ENCODE results near the gene NAT8.
"Not testable (repeated sequence)": the region's sequence is repeated elsewhere in the genome, so short reads cannot be mapped to it uniquely, and the experiment has no call there.

The NAT8 gene

GRCh38 chr2:73630662-73631266 is 11.5 kb downstream of the NAT8 start:
- DNase-seq = peak in 1 of 2 experiments; percentile 10

GRCh38 chr2:73628493-73628892 is 13.7 kb downstream of the NAT8 start:
- DNase-seq = not testable (repeated sequence)

- DNase-seq = not testable (repeated sequence)
Measured at GRCh38 chr2:73626237-73626636, 16.0 kb downstream of the NAT8 start.

GRCh38 chr2:73624625-73625024 is 17.6 kb downstream of the NAT8 start:
- DNase-seq = not testable (repeated sequence)

- DNase-seq = not testable (repeated sequence)
Measured at GRCh38 chr2:73624036-73624435, 18.2 kb downstream of the NAT8 start.

GRCh38 chr2:73619925-73620324 is 22.3 kb downstream of the NAT8 start:
- not testable (repeated sequence) for DNase-seq

GRCh38 chr2:73614997-73615396 is 27.2 kb downstream of the NAT8 start:
- DNase-seq = no peak

- DNase-seq = peak in 1 of 2 experiments; percentile 20
Measured at GRCh38 chr2:73614105-73614504, 28.1 kb downstream of the NAT8 start.

- DNase-seq = no peak
Measured at GRCh38 chr2:73611867-73612266, 30.4 kb downstream of the NAT8 start.

- no peak for DNase-seq
Measured at GRCh38 chr2:73611193-73611592, 31.0 kb downstream of the NAT8 start.

GRCh38 chr2:73610111-73610510 is 32.1 kb downstream of the NAT8 start:
- no peak for DNase-seq

- DNase-seq = not testable (repeated sequence)
Measured at GRCh38 chr2:73604589-73604988, 37.6 kb downstream of the NAT8 start.

GRCh38 chr2:73603099-73603588 is 39.1 kb downstream of the NAT8 start:
- DNase-seq = peak in 1 of 2 experiments; percentile 24

- DNase-seq = no peak
Measured at GRCh38 chr2:73601780-73602179, 40.4 kb downstream of the NAT8 start.

- DNase-seq = no peak
Measured at GRCh38 chr2:73594251-73594650, 48.0 kb downstream of the NAT8 start.

GRCh38 chr2:73593680-73594079 is 48.5 kb downstream of the NAT8 start:
- DNase-seq = no peak
